Measurements from ENCODE around the gene CACNG6. TPM values are rescaled to one million over a fixed set of nuclear protein-coding genes. Genes with fewer than 3 reads are reported as not detected.

The CACNG6 gene
- total and polyA plus RNA-seq, 8 donors = not detected

- Histone ChIP-seq H3K4me1 (no peaks in the 10 kb centered on the region), H3K36me3 (no peaks in the 10 kb centered on the region), H3K27ac (no peak overlapping the region), H3K4me3 (no peak overlapping the region), H3K9me3 (no peaks in the 10 kb centered on the region), H3K27me3 (no peaks in the 10 kb centered on the region)
- DNase-seq (no peak), FAIRE-seq (no peak), ATAC-seq (no peak)
- 26 to 34% methylated on average over 19 of the region's 19 CpGs for WGBS, 2 donors
- TF ChIP-seq CTCF (IDR thresholded peaks at IDR 0.05) = no peak
- intact Hi-C loops (cut with DNase I) = no loop called here
Measured at GRCh38 chr19:54014920-54015560, 23.6 kb downstream of the CACNG6 start.

GRCh38 chr19:54017261-54017660 lies 25.8 kb downstream of the CACNG6 start:
- ATAC-seq (no peak), FAIRE-seq (no peak)

GRCh38 chr19:54021363-54021762 lies 29.9 kb downstream of the CACNG6 start:
- ATAC-seq = no peak
- no peak for FAIRE-seq
- peaks cover 0 to 8% (median 0%) of the 10 kb centered on the region in 4 donors for H3K27me3 ChIP-seq
- no peaks in the 10 kb centered on the region for H3K9me3 ChIP-seq
- intact Hi-C loops (cut with DNase I) = loop anchor here in 1 of 3 donors (5.0 kb wide), 1 partner anchor 179 kb away; no protein-coding TSS in a partner anchor
- H3K27ac ChIP-seq = no peak overlapping the region
- TF ChIP-seq CTCF (IDR thresholded peaks at IDR 0.05) = no peak
- H3K36me3 ChIP-seq = no peaks in the 10 kb centered on the region
- no peak overlapping the region for H3K4me3 ChIP-seq
- DNase-seq = no peak
- H3K4me1 ChIP-seq = no peaks in the 10 kb centered on the region
- 70 to 91% methylated on average over 8 of the region's 8 CpGs for WGBS, 2 donors

More at GRCh38 chr19:54017261-54017660, 25.8 kb downstream of the CACNG6 start:
- intact Hi-C loops (cut with DNase I) = no loop called here
- H3K4me1 ChIP-seq = no peaks in the 10 kb centered on the region
- 77 to 87% methylated on average over 4 of the region's 4 CpGs for WGBS, 2 donors
- no peak for TF ChIP-seq CTCF (IDR thresholded peaks at IDR 0.05)
- H3K36me3 ChIP-seq = no peaks in the 10 kb centered on the region
- H3K4me3 ChIP-seq = no peak overlapping the region
- no peaks in the 10 kb centered on the region for H3K9me3 ChIP-seq
- no peak for DNase-seq
- H3K27ac ChIP-seq = no peak overlapping the region
- H3K27me3 ChIP-seq = no peaks in the 10 kb centered on the region

DNA sequence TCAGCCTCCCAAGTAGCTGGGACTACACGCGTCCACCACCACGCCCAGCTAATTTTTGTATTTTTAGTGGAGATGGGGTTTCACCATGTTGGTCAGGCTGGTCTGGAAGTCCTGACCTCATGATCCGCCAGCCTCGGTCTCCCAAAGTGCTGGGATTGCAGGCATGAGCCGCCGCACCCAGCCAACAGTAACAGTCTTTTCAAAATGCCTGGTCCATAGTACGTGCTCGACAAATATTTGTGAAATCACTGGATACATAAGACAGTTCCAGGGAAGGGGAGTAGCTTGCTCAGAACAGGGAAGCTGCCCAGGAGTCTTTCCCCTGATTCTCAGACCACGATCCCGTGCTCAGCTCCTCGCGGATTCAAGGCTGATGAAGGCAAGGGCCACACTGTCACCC lies 30.5 kb downstream of the CACNG6 start:
- Histone ChIP-seq H3K4me3 (no peak overlapping the region), H3K27me3 (peaks cover 0 to 8% (median 0%) of the 10 kb centered on the region in 4 donors), H3K27ac (no peak overlapping the region), H3K9me3 (no peaks in the 10 kb centered on the region), H3K36me3 (no peaks in the 10 kb centered on the region), H3K4me1 (no peaks in the 10 kb centered on the region)
- TF ChIP-seq CTCF (IDR thresholded peaks at IDR 0.05) = no peak
- DNase-seq = no peak
- no peak for ATAC-seq
- FAIRE-seq = no peak
- intact Hi-C loops (cut with DNase I) = loop anchor here in 1 of 3 donors (5.0 kb wide), 1 partner anchor 180 kb away; no protein-coding TSS in a partner anchor
- 74 to 89% methylated on average over 13 of the region's 13 CpGs for WGBS, 2 donors

- intact Hi-C loops (cut with DNase I) = loop anchor here in 1 of 3 donors (5.0 kb wide), 1 partner anchor 181 kb away; no protein-coding TSS in a partner anchor
- Histone ChIP-seq H3K4me1 (no peaks in the 10 kb centered on the region), H3K9me3 (no peaks in the 10 kb centered on the region), H3K27me3 (peaks cover 0 to 8% (median 0%) of the 10 kb centered on the region in 4 donors), H3K27ac (no peak overlapping the region), H3K4me3 (no peak overlapping the region), H3K36me3 (no peaks in the 10 kb centered on the region)
- no peak for TF ChIP-seq CTCF (IDR thresholded peaks at IDR 0.05)
- ATAC-seq (no peak), DNase-seq (no peak), FAIRE-seq (no peak)
- 28 to 43% methylated on average over 3 of the region's 3 CpGs for WGBS, 2 donors
Measured at GRCh38 chr19:54023191-54023590, 31.8 kb downstream of the CACNG6 start.

Data from pancreas (tissue), 10 donors.